H1 (cell line): ENCODE results near the gene ATE1. TPM values are rescaled to one million over a fixed set of nuclear protein-coding genes. Genes with fewer than 3 reads are reported as not detected.

ENCODE experiments used
- CTCF ChIA-PET: fragments of 300-600 bp; sonication (Branson Sonifier 250); formaldehyde crosslinking; loops from one replicate; lab custom pipeline; 2021; ENCODE audit not compliant: partially characterized antibody; lab: Charles Lee
- POLR2A ChIA-PET: fragments of 300-600 bp; sonication (Branson Sonifier 250); formaldehyde crosslinking; loops from one replicate; lab custom pipeline; 2021; ENCODE audit warnings: inconsistent platforms; ENCODE audit not compliant: partially characterized antibody; lab: Charles Lee
- DNase-seq, 2 experiments: peaks; one replicate each; pipeline versions ENCODE4 v3.0.0 to v3.0.0-alpha.2; 2010 to 2022; ENCODE audit warnings: low spot score in 2 of 2, low read depth in 1 of 2, mixed read lengths in 1 of 2
- FAIRE-seq: peaks from 2 replicates; lab custom pipeline; 2011; peaks lifted over from hg19 to GRCh38; lab: Jason Lieb, UNC
- H2AFZ ChIP-seq: 2 replicates; pipeline ENCODE4 v1.8.1; 2012; ENCODE audit warnings: low read length, inconsistent platforms
- H2AK5ac ChIP-seq: 2 replicates; pipeline ENCODE4 v1.6.1; 2013; ENCODE audit warnings: low read depth, low read length
- H2BK120ac ChIP-seq: replicated peaks from 2 replicates; pipeline ENCODE3; 2013; ENCODE audit warnings: low read depth, low read length, inconsistent platforms
- H2BK12ac ChIP-seq: 2 replicates; pipeline ENCODE4 v1.6.1; 2013; ENCODE audit warnings: low read depth, low read length
- H2BK15ac ChIP-seq: 2 replicates; pipeline ENCODE4 v1.6.1; 2013; ENCODE audit warnings: low read length
- H2BK20ac ChIP-seq: 2 replicates; pipeline ENCODE4 v1.6.1; 2013; ENCODE audit warnings: low read length
- H2BK5ac ChIP-seq: 2 replicates; pipeline ENCODE4 v1.6.1; 2013; ENCODE audit warnings: low read depth, low read length
- H3K14ac ChIP-seq: 2 replicates; pipeline ENCODE4 v1.6.1; 2013; ENCODE audit warnings: inconsistent platforms; ENCODE audit not compliant: insufficient read length
- H3K18ac ChIP-seq: 2 replicates; pipeline ENCODE4 v1.6.1; 2013; ENCODE audit warnings: low read length; ENCODE audit errors: extremely low read depth
- H3K23ac ChIP-seq: 2 replicates; pipeline ENCODE4 v1.6.1; 2013; ENCODE audit warnings: inconsistent platforms; ENCODE audit not compliant: insufficient read length
- H3K23me2 ChIP-seq: 2 replicates; pipeline ENCODE4 v1.6.1; 2013; ENCODE audit warnings: low read depth, low read length
- H3K27ac ChIP-seq: 2 replicates; pipeline ENCODE4 v1.6.1; 2011; ENCODE audit warnings: low read depth, low read length, inconsistent platforms
- H3K27me3 ChIP-seq, 4 experiments: replicated peaks in 1 of 4; 1 replicate in 1 of 4; 2 replicates in 3 of 4; pipeline versions ENCODE4 v1.6.1 to v1.8.1; 2011 to 2013; ENCODE audit warnings: low read length in 3 of 4, mild to moderate bottlenecking in 3 of 4, inconsistent platforms in 2 of 4, mixed read lengths in 2 of 4, moderate library complexity in 1 of 4; ENCODE audit not compliant: control insufficient read depth in 3 of 4, insufficient read depth in 3 of 4; ENCODE audit errors: extremely low read depth in 1 of 4
- H3K36me3 ChIP-seq, 4 experiments: 2 replicates each; pipeline versions ENCODE4 v1.6.1 to v1.8.1; 2011 to 2013; ENCODE audit warnings: mild to moderate bottlenecking in 4 of 4, low read length in 3 of 4, moderate library complexity in 2 of 4, control low read depth in 1 of 4, inconsistent platforms in 1 of 4; ENCODE audit not compliant: insufficient read depth in 4 of 4, control insufficient read depth in 2 of 4
- H3K4ac ChIP-seq: replicated peaks from 2 replicates; pipeline ENCODE3; 2013; ENCODE audit warnings: low read length, low read depth, mixed read lengths, inconsistent platforms; ENCODE audit not compliant: insufficient read length
- H3K4me1 ChIP-seq, 4 experiments: replicated peaks in 1 of 4; 1 replicate in 1 of 4; 2 replicates in 3 of 4; pipeline versions ENCODE4 v1.6.1 to v1.8.1; 2011 to 2013; ENCODE audit warnings: low read length in 3 of 4, inconsistent platforms in 2 of 4, mixed read lengths in 1 of 4; ENCODE audit not compliant: insufficient read depth in 4 of 4, control insufficient read depth in 3 of 4
- H3K4me2 ChIP-seq, 2 experiments: 2 replicates each; pipeline versions ENCODE4 v1.6.1 to v1.8.1; 2011 to 2013; ENCODE audit warnings: low read depth in 2 of 2, low read length in 2 of 2, control low read depth in 1 of 2, inconsistent platforms in 1 of 2, mild to moderate bottlenecking in 1 of 2; ENCODE audit not compliant: insufficient read depth in 1 of 2
- H3K4me3 ChIP-seq, 4 experiments: fragments of 200-600, 300-600 bp in 1 of 4; sonication (generic), shearing (Covaris generic), sonication (Bioruptor Twin) in 1 of 4; 2 replicates each; pipeline versions ENCODE4 v1.5.1 to v1.8.1; 2011 to 2016; ENCODE audit warnings: low read length in 4 of 4, low read depth in 3 of 4, control low read depth in 2 of 4, inconsistent platforms in 2 of 4, mild to moderate bottlenecking in 2 of 4, mixed read lengths in 1 of 4, moderate library complexity in 1 of 4; ENCODE audit not compliant: insufficient read depth in 2 of 4; ENCODE audit errors: extremely low read depth in 1 of 4
- H3K56ac ChIP-seq: replicated peaks from 2 replicates; pipeline ENCODE3; 2013; ENCODE audit warnings: low read depth, mild to moderate bottlenecking, mixed read lengths, low read length, inconsistent platforms; ENCODE audit not compliant: insufficient read length
- H3K79me1 ChIP-seq: 2 replicates; pipeline ENCODE4 v1.6.1; 2013; ENCODE audit warnings: low read depth, low read length, control low read depth
- H3K79me2 ChIP-seq, 2 experiments: 2 replicates each; pipeline versions ENCODE4 v1.6.1 to v1.8.1; 2012 to 2013; ENCODE audit warnings: low read length in 2 of 2, mild to moderate bottlenecking in 2 of 2, inconsistent platforms in 1 of 2; ENCODE audit not compliant: insufficient read depth in 2 of 2, control insufficient read depth in 1 of 2
- H3K9ac ChIP-seq, 4 experiments: replicated peaks in 1 of 4; 1 replicate in 1 of 4; 2 replicates in 3 of 4; pipeline versions ENCODE4 v1.6.1 to v1.8.1; 2011 to 2013; ENCODE audit warnings: low read depth in 3 of 4, low read length in 3 of 4, control low read depth in 2 of 4, mild to moderate bottlenecking in 2 of 4, moderate library complexity in 2 of 4, inconsistent platforms in 1 of 4; ENCODE audit errors: extremely low read depth in 1 of 4
- H3K9me3 ChIP-seq, 2 experiments: 2 replicates each; pipeline versions ENCODE4 v1.6.1 to v1.8.1; 2012 to 2013; ENCODE audit warnings: mild to moderate bottlenecking in 2 of 2, moderate library complexity in 2 of 2, control low read depth in 1 of 2, inconsistent platforms in 1 of 2, low read depth in 1 of 2, low read length in 1 of 2, mixed read lengths in 1 of 2; ENCODE audit not compliant: insufficient read depth in 2 of 2
- H4K20me1 ChIP-seq, 2 experiments: replicated peaks in 1 of 2; 2 replicates each; pipeline versions ENCODE3 to v1.8.1; 2011 to 2013; ENCODE audit warnings: inconsistent platforms in 2 of 2, low read length in 2 of 2, mild to moderate bottlenecking in 1 of 2; ENCODE audit not compliant: insufficient read depth in 2 of 2, control insufficient read depth in 1 of 2
- H4K5ac ChIP-seq: 2 replicates; pipeline ENCODE4 v1.6.1; 2013; ENCODE audit warnings: low read length, low read depth, mixed read lengths, inconsistent platforms; ENCODE audit not compliant: insufficient read length
- H4K8ac ChIP-seq: 2 replicates; pipeline ENCODE4 v1.8.0; 2013; ENCODE audit warnings: mild to moderate bottlenecking, moderate library complexity, low read length, inconsistent platforms; ENCODE audit not compliant: insufficient read depth; ENCODE audit errors: extremely low read depth
- H4K91ac ChIP-seq: replicated peaks from 2 replicates; pipeline ENCODE3; 2013; ENCODE audit warnings: low read length, mixed read lengths, inconsistent platforms; ENCODE audit not compliant: insufficient read length
- BCL11A ChIP-seq, 2 experiments: IDR thresholded peaks; one replicate each; pipeline ENCODE4 v1.6.1; 2011; ENCODE audit warnings: low read depth in 2 of 2, low read length in 2 of 2, mild to moderate bottlenecking in 2 of 2
- CHD2 ChIP-seq: IDR thresholded peaks from 2 replicates; pipeline ENCODE4 v1.6.1; 2012; ENCODE audit warnings: low read length, improper control_type of control experiment
- CTBP2 ChIP-seq: IDR thresholded peaks from 2 replicates; pipeline ENCODE4 v1.7.0; 2011; ENCODE audit warnings: borderline replicate concordance, mild to moderate bottlenecking, moderate library complexity, mixed read lengths, low read length; ENCODE audit not compliant: insufficient read depth, insufficient read length
- CTCF ChIP-seq, 3 experiments: IDR thresholded peaks; 1 replicate in 2 of 3; 2 replicates in 1 of 3; pipeline versions ENCODE4 v1.5.1 to v1.6.1; 2011; ENCODE audit warnings: low read length in 3 of 3, mild to moderate bottlenecking in 3 of 3, inconsistent platforms in 2 of 3, low read depth in 1 of 3, moderate library complexity in 1 of 3; ENCODE audit not compliant: insufficient read depth in 1 of 3; ENCODE audit errors: control extremely low read depth in 1 of 3
- KDM1A ChIP-seq: fragments of 200-600, 300-600 bp; sonication (generic); IDR thresholded peaks from 2 replicates; pipeline ENCODE4 v1.7.1; 2016; ENCODE audit warnings: mild to moderate bottlenecking, low read length, borderline replicate concordance
- MAX ChIP-seq: IDR thresholded peaks from 2 replicates; pipeline ENCODE4 v1.6.1; 2012; ENCODE audit warnings: inconsistent platforms
- POU5F1 ChIP-seq: IDR thresholded peaks from 2 replicates; pipeline ENCODE4 v1.6.1; 2011; ENCODE audit warnings: low read depth, mild to moderate bottlenecking, low read length, moderate library complexity
- SP1 ChIP-seq: IDR thresholded peaks from 2 replicates; pipeline ENCODE4 v1.6.1; 2011; ENCODE audit warnings: low read depth, low read length
- SUZ12 ChIP-seq: fragments of 200-600 bp; sonication (generic); IDR thresholded peaks from 2 replicates; pipeline ENCODE4 v1.6.1; 2012; ENCODE audit warnings: mild to moderate bottlenecking, inconsistent platforms, low read length, moderate library complexity, mixed read lengths
- USF2 ChIP-seq: IDR thresholded peaks from 2 replicates; pipeline ENCODE4 v1.6.1; 2011; ENCODE audit warnings: low read length, improper control_type of control experiment
- polyA plus RNA-seq, 7 experiments: library from polyadenylated mRNA; depleted of rRNA in 3 of 7; stranded (reverse) in 5 of 7; unstranded in 2 of 7; fragments of >200 nt in 5 of 7; fragments of 200-250 nt in 2 of 7; gene quantifications; 1 replicate in 5 of 7; 2 replicates in 1 of 7; 4 replicates in 1 of 7; pipeline versions ENCODE4 v1.2.1 to v1.2.3, GENCODE V29; 2011 to 2013; ENCODE audit warnings: missing spikeins in 2 of 7, mixed read lengths in 2 of 7
- total RNA-seq: library from RNA; stranded (reverse); fragmentation: NEBNext Ultra II Directional; extraction: Animal tissue kit (Norgen Biotek cat#: 25700); gene quantifications from 2 replicates; pipeline ENCODE4 v1.2.1, GENCODE V29; 2021

Gene ATE1
- total and polyA plus RNA-seq, 2 of the 8 experiments (the other 6 are each of a cell fraction or from before 2014, with no cell fraction given) = 8.8 to 26.9 TPM

GRCh38 chr10:121853950-121854349 is 73.9 kb downstream of the ATE1 start:
- no peak overlapping the region for H2AFZ ChIP-seq
- H4K91ac ChIP-seq = no peak overlapping the region
- CTCF ChIA-PET = interaction anchor here (0.5 to 1.5 kb wide), 5 partner anchors 22 to 911 kb away, joined by 3 to 7 read pairs (median 3); no protein-coding TSS in a partner anchor
- no peaks in the 10 kb centered on the region; a peak in 1 of 7 replicates for H3K4me1 ChIP-seq
- H3K23me2 ChIP-seq = no peaks in the 10 kb centered on the region
- H3K4me3 ChIP-seq = no peak overlapping the region
- no peak overlapping the region for H3K56ac ChIP-seq
- no peaks in the 10 kb centered on the region for H3K27me3 ChIP-seq
- no peaks in the 10 kb centered on the region for H3K79me1 ChIP-seq
- H2BK20ac ChIP-seq = no peak overlapping the region
- H3K4ac ChIP-seq = no peak overlapping the region
- no peaks in the 10 kb centered on the region for H3K79me2 ChIP-seq
- DNase-seq (no peak), FAIRE-seq (no peak)
- TF ChIP-seq CHD2 (no peak), POU5F1 (no peak), SUZ12 (no peak), CTCF (IDR thresholded peaks at IDR 0.05; ENCODE audit: control extremely low read depth in 1 of 3, insufficient read depth in 1 of 3, low read depth in 1 of 3, low read length in 3 of 3) (no peak), MAX (no peak), USF2 (no peak), KDM1A (no peak), SP1 (no peak), BCL11A (IDR thresholded peaks at IDR 0.05; ENCODE audit: low read depth in 2 of 2, low read length in 2 of 2) (no peak), CTBP2 (no peak)
- no peak overlapping the region for H2AK5ac ChIP-seq
- H3K9ac ChIP-seq = no peak overlapping the region
- no peak overlapping the region for H3K23ac ChIP-seq
- H2BK15ac ChIP-seq = no peak overlapping the region
- H3K4me2 ChIP-seq = no peak overlapping the region
- H2BK12ac ChIP-seq = no peak overlapping the region
- no peak overlapping the region for H3K27ac ChIP-seq
- no peaks in the 10 kb centered on the region for H4K20me1 ChIP-seq
- H2BK5ac ChIP-seq = no peak overlapping the region
- H3K9me3 ChIP-seq = no peaks in the 10 kb centered on the region
- peaks cover 0 to 16% (median 3%) of the 10 kb centered on the region in 4 experiments; a peak in 5 of 8 replicates for H3K36me3 ChIP-seq
- H3K18ac ChIP-seq = no peak overlapping the region
- no peak overlapping the region for H4K8ac ChIP-seq
- H3K14ac ChIP-seq = no peak overlapping the region
- POLR2A ChIA-PET = interaction anchor here (0.5 to 2.4 kb wide), 2 partner anchors 10 to 55 kb away, joined by 5 to 7 read pairs; no protein-coding TSS in a partner anchor
- H4K5ac ChIP-seq = no peak overlapping the region
- no peak overlapping the region for H2BK120ac ChIP-seq
